ENCODE data around the gene CENPU.

CENPU gene

GRCh38 chr4:184675821-184676492 is 57.9 kb downstream of the CENPU start:
- Histone ChIP-seq H3K4me1 (ENCODE audit: control insufficient read depth, low read depth, low read length) (no peaks in the 10 kb centered on the region), H3K27ac (ENCODE audit: low read length) (no peak overlapping the region), H3K9ac (ENCODE audit: low read length) (no peak overlapping the region), H3K4me3 (ENCODE audit: low read length) (no peak overlapping the region), H3K27me3 (ENCODE audit: control insufficient read depth, insufficient read depth, low read length) (no peaks in the 10 kb centered on the region), H3K9me3 (ENCODE audit: control insufficient read depth, low read depth, low read length) (no peaks in the 10 kb centered on the region), H3K36me3 (ENCODE audit: control insufficient read depth, low read depth, low read length) (no peaks in the 10 kb centered on the region)

DNA sequence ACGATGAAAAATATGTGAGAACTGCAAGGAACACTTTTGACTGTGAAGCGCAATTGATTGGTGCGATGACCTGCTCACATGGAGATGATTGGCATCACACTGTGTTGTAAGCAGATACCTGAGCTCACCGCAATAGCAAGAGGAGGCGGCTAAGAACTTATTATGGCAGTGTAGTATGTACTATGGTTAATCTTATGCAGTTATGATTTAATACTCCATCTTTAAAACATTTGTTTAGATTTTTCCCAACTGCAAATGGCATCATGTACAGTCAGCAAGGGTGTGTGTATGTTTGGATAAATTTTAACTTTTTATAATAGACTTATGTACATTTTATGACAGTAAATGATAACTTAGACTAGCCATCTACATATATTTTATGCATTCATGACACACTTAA is 58.9 kb downstream of the CENPU start:
- H3K9me3 ChIP-seq (ENCODE audit: control insufficient read depth, low read depth, low read length): no peaks in the 10 kb centered on the region
- H3K27me3 ChIP-seq (ENCODE audit: control insufficient read depth, insufficient read depth, low read length): no peaks in the 10 kb centered on the region
- H3K4me3 ChIP-seq (ENCODE audit: low read length): no peak overlapping the region
- no peak overlapping the region for H3K9ac ChIP-seq (ENCODE audit: low read length)
- H3K27ac ChIP-seq (ENCODE audit: low read length): no peak overlapping the region
- H3K4me1 ChIP-seq (ENCODE audit: control insufficient read depth, low read depth, low read length): no peaks in the 10 kb centered on the region
- H3K36me3 ChIP-seq (ENCODE audit: control insufficient read depth, low read depth, low read length): no peaks in the 10 kb centered on the region

GRCh38 chr4:184674011-184674410 is 59.9 kb downstream of the CENPU start:
- H3K36me3 ChIP-seq (ENCODE audit: control insufficient read depth, low read depth, low read length): no peaks in the 10 kb centered on the region
- H3K4me3 ChIP-seq (ENCODE audit: low read length): no peak overlapping the region

GRCh38 chr4:184672741-184673140 is 61.2 kb downstream of the CENPU start:
- Histone ChIP-seq H3K9me3 (ENCODE audit: control insufficient read depth, low read depth, low read length) (no peaks in the 10 kb centered on the region), H3K27me3 (ENCODE audit: control insufficient read depth, insufficient read depth, low read length) (no peaks in the 10 kb centered on the region), H3K27ac (ENCODE audit: low read length) (no peak overlapping the region), H3K4me1 (ENCODE audit: control insufficient read depth, low read depth, low read length) (no peaks in the 10 kb centered on the region), H3K9ac (ENCODE audit: low read length) (no peak overlapping the region), H3K4me3 (ENCODE audit: low read length) (no peak overlapping the region), H3K36me3 (ENCODE audit: control insufficient read depth, low read depth, low read length) (no peaks in the 10 kb centered on the region)

More at GRCh38 chr4:184674011-184674410, 59.9 kb downstream of the CENPU start:
- Histone ChIP-seq H3K9ac (ENCODE audit: low read length) (no peak overlapping the region), H3K27ac (ENCODE audit: low read length) (no peak overlapping the region), H3K9me3 (ENCODE audit: control insufficient read depth, low read depth, low read length) (no peaks in the 10 kb centered on the region), H3K27me3 (ENCODE audit: control insufficient read depth, insufficient read depth, low read length) (no peaks in the 10 kb centered on the region), H3K4me1 (ENCODE audit: control insufficient read depth, low read depth, low read length) (no peaks in the 10 kb centered on the region)

- Histone ChIP-seq H3K27ac (ENCODE audit: low read length) (no peak overlapping the region), H3K27me3 (ENCODE audit: control insufficient read depth, insufficient read depth, low read length) (no peaks in the 10 kb centered on the region)
Measured at GRCh38 chr4:184671101-184671500, 62.8 kb downstream of the CENPU start.

DNA sequence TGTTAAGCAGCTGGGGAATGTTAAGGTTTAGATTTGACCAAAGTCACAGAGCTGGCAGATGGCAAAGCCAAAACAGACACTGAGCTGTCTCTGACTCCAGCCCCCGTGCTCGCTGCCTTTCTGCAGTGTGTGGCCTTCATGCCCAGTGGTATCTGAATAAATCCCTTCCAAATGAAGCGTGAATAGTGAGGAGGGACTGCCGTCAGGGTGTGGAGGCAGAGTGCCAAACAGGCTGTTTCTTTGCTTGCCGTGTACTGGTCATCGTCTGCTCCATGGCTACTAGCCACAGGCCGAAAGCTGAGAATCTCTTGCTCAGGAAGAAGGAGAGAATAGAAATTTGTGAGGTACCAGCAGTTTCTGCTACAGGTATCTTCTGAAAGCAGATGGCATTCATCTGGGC is 64.6 kb downstream of the CENPU start:
- no peaks in the 10 kb centered on the region for H3K36me3 ChIP-seq (ENCODE audit: control insufficient read depth, low read depth, low read length)
- no peaks in the 10 kb centered on the region for H3K9me3 ChIP-seq (ENCODE audit: control insufficient read depth, low read depth, low read length)
- H3K4me1 ChIP-seq (ENCODE audit: control insufficient read depth, low read depth, low read length): peaks cover 2% of the 10 kb centered on the region
- no peak overlapping the region for H3K4me3 ChIP-seq (ENCODE audit: low read length)
- H3K27me3 ChIP-seq (ENCODE audit: control insufficient read depth, insufficient read depth, low read length): no peaks in the 10 kb centered on the region
- no peak overlapping the region for H3K27ac ChIP-seq (ENCODE audit: low read length)
- H3K9ac ChIP-seq (ENCODE audit: low read length): no peak overlapping the region

More at GRCh38 chr4:184671101-184671500, 62.8 kb downstream of the CENPU start:
- Histone ChIP-seq H3K9ac (ENCODE audit: low read length) (no peak overlapping the region), H3K4me1 (ENCODE audit: control insufficient read depth, low read depth, low read length) (no peaks in the 10 kb centered on the region), H3K9me3 (ENCODE audit: control insufficient read depth, low read depth, low read length) (no peaks in the 10 kb centered on the region), H3K4me3 (ENCODE audit: low read length) (no peak overlapping the region), H3K36me3 (ENCODE audit: control insufficient read depth, low read depth, low read length) (no peaks in the 10 kb centered on the region)

DNA sequence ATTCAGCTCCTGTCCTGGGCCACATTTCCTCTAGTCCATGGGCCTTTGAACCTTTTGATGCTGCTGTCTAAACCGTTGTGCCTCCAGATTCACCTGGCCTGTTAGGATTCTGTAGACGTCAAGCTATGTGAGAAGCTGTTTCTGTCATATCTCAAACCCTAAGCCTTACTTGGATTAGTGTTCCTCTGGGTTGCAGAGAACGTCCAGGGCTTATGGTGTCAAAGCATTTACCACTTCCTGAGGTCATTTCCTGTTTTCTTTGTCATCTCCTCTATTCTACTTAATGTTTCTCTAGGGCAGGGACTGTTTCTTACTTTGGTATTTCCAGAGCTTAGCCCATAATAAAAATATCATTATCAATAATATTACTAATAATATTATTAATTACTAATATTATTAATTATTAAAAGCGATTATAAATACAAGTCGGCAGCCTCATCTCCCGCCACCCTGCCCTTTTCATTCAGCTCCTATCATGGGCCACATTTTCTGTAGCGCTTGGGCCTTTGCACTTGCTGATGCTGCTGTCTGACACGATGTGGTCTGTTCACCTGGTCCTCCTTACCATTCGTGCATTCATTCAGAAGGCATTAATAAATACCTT is 65.3 kb downstream of the CENPU start:
- Histone ChIP-seq H3K27me3 (ENCODE audit: control insufficient read depth, insufficient read depth, low read length) (no peaks in the 10 kb centered on the region), H3K9me3 (ENCODE audit: control insufficient read depth, low read depth, low read length) (no peaks in the 10 kb centered on the region), H3K36me3 (ENCODE audit: control insufficient read depth, low read depth, low read length) (no peaks in the 10 kb centered on the region), H3K4me1 (ENCODE audit: control insufficient read depth, low read depth, low read length) (peaks cover 4% of the 10 kb centered on the region), H3K4me3 (ENCODE audit: low read length) (no peak overlapping the region), H3K9ac (ENCODE audit: low read length) (no peak overlapping the region), H3K27ac (ENCODE audit: low read length) (no peak overlapping the region)

DNA sequence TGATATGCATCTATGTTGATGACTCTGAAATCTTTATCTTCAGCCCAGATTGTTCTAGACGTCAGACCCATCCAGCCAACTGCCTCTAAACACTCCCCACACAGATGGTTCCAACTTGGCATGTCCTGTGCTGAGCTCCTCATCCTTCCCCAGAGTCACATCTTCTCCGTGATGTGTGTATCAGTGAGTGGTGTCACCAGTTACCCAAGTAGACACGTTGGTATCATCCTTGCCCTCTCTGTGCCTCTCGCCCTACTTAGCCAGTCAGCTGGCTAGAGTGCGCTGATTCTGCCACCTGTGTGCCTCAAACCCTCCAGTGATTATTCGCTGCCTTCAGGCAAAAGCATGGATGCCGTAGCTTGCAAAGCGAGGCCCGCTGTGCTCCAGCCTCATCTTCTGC is 65.8 kb downstream of the CENPU start:
- no peak overlapping the region for H3K4me3 ChIP-seq (ENCODE audit: low read length)
- no peaks in the 10 kb centered on the region for H3K9me3 ChIP-seq (ENCODE audit: control insufficient read depth, low read depth, low read length)
- H3K36me3 ChIP-seq (ENCODE audit: control insufficient read depth, low read depth, low read length): no peaks in the 10 kb centered on the region
- H3K27ac ChIP-seq (ENCODE audit: low read length): no peak overlapping the region
- no peaks in the 10 kb centered on the region for H3K27me3 ChIP-seq (ENCODE audit: control insufficient read depth, insufficient read depth, low read length)
- H3K9ac ChIP-seq (ENCODE audit: low read length): no peak overlapping the region
- peaks cover 4% of the 10 kb centered on the region for H3K4me1 ChIP-seq (ENCODE audit: control insufficient read depth, low read depth, low read length)

- Histone ChIP-seq H3K9ac (ENCODE audit: low read length) (no peak overlapping the region), H3K27me3 (ENCODE audit: control insufficient read depth, insufficient read depth, low read length) (no peaks in the 10 kb centered on the region), H3K4me3 (ENCODE audit: low read length) (no peak overlapping the region), H3K36me3 (ENCODE audit: control insufficient read depth, low read depth, low read length) (no peaks in the 10 kb centered on the region), H3K9me3 (ENCODE audit: control insufficient read depth, low read depth, low read length) (no peaks in the 10 kb centered on the region), H3K4me1 (ENCODE audit: control insufficient read depth, low read depth, low read length) (peaks cover 4% of the 10 kb centered on the region), H3K27ac (ENCODE audit: low read length) (no peak overlapping the region)
Measured at GRCh38 chr4:184666670-184667069, 67.2 kb downstream of the CENPU start.

DNA sequence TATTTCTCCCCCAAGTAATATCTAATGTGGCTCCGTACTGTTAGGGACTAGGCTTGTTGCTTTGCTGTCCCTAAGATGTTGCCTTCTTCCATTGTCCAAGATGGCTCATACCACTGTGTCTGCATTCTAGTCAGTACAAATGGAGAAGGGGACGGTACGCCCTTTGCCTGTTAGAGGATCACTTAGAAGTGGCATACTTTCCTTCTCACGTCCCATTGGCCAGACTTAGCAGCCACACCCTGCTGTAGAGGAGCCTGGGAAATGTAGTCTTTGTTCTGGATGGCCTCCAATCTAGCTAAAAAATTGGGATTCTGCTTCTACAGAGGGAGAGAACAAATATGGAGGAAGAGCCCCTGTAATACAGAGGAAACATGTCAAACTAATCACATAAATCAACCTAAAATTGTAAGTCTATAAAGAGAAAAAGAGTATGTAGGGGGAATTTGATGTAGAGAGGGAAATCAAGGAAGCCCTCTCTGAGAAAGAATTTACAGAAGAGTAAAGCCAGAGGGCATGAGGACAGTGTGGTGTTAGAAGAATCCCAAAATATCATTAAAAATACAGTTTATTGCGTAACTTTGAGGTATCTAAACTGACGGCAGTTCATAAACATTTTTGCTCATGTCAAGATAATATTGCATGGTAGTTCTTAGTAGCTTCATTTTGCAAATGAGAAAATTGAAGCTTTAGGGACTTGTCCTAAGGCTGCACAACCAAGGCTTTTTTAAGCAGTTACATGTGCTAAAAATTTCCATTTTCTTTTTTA is 69.3 kb downstream of the CENPU start:
- no peak overlapping the region for H3K9ac ChIP-seq (ENCODE audit: low read length)
- H3K9me3 ChIP-seq (ENCODE audit: control insufficient read depth, low read depth, low read length): no peaks in the 10 kb centered on the region
- H3K4me3 ChIP-seq (ENCODE audit: low read length): no peak overlapping the region
- no peaks in the 10 kb centered on the region for H3K36me3 ChIP-seq (ENCODE audit: control insufficient read depth, low read depth, low read length)
- no peaks in the 10 kb centered on the region for H3K27me3 ChIP-seq (ENCODE audit: control insufficient read depth, insufficient read depth, low read length)
- peaks cover 4% of the 10 kb centered on the region for H3K4me1 ChIP-seq (ENCODE audit: control insufficient read depth, low read depth, low read length)
- H3K27ac ChIP-seq (ENCODE audit: low read length): no peak overlapping the region

GRCh38 chr4:184662236-184662635 is 71.7 kb downstream of the CENPU start:
- no peak overlapping the region for H3K9ac ChIP-seq (ENCODE audit: low read length)
- peaks cover 4% of the 10 kb centered on the region for H3K4me1 ChIP-seq (ENCODE audit: control insufficient read depth, low read depth, low read length)
- H3K27me3 ChIP-seq (ENCODE audit: control insufficient read depth, insufficient read depth, low read length): no peaks in the 10 kb centered on the region
- no peaks in the 10 kb centered on the region for H3K9me3 ChIP-seq (ENCODE audit: control insufficient read depth, low read depth, low read length)
- H3K4me3 ChIP-seq (ENCODE audit: low read length): no peak overlapping the region
- H3K36me3 ChIP-seq (ENCODE audit: control insufficient read depth, low read depth, low read length): no peaks in the 10 kb centered on the region
- no peak overlapping the region for H3K27ac ChIP-seq (ENCODE audit: low read length)
